PC-3 (cell line): Measurements from ENCODE around the gene CRB3. TPM values are rescaled to one million over a fixed set of nuclear protein-coding genes. Genes with fewer than 3 reads are reported as not detected.

ENCODE experiments used
- ATAC-seq: fragments of 200-7000 bp; cut with Tn5 transposase; 2 replicates; pipeline ENCODE4 v1.9.1; 2020; ENCODE audit warnings: mild to moderate bottlenecking, moderate library complexity
- BruUV-seq: library from RNA; stranded (reverse); fragments of 400-500 nt; replicated peaks from 2 replicates; lab custom pipeline; 2021; lab: Mats Ljungman, UMichigan
- CTCF ChIA-PET: fragments of 300-600 bp; sonication (Branson Sonifier 250); formaldehyde crosslinking; loops from one replicate; lab custom pipeline; 2022; ENCODE audit warnings: antibody characterized with exemption; lab: Charles Lee
- POLR2A ChIA-PET: fragments of 300-600 bp; sonication (Branson Sonifier 250); formaldehyde crosslinking; loops from one replicate; lab custom pipeline; 2022; ENCODE audit warnings: antibody characterized with exemption; ENCODE audit not compliant: unreplicated experiment; lab: Charles Lee
- DNase-seq: peaks from one replicate; pipeline ENCODE4 v3.0.0-alpha.2; 2015
- H2AFZ ChIP-seq: fragments of 300-600 bp; sonication (generic); 2 replicates; pipeline ENCODE4 v1.6.0; 2016; ENCODE audit warnings: antibody characterized with exemption, low read length
- H3F3A ChIP-seq: fragments of 300-600 bp; sonication (generic); one replicate; pipeline ENCODE4 v1.6.0; 2017; ENCODE audit warnings: antibody characterized with exemption, low read length, control low read depth, mild to moderate bottlenecking; ENCODE audit not compliant: unreplicated experiment
- H3K27ac ChIP-seq: fragments of 300-600 bp; sonication (generic); 2 replicates; pipeline ENCODE4 v1.5.1; 2016; ENCODE audit warnings: mild to moderate bottlenecking, low read length
- H3K27me3 ChIP-seq: fragments of 300-600 bp; sonication (generic); 2 replicates; pipeline ENCODE4 v1.6.1; 2016; ENCODE audit warnings: low read length, mixed read lengths
- H3K36me3 ChIP-seq: fragments of 300-600 bp; sonication (generic); 2 replicates; pipeline ENCODE4 v1.6.1; 2016; ENCODE audit warnings: low read depth, mixed run types, low read length, mixed read lengths
- H3K4me1 ChIP-seq: fragments of 300-600 bp; sonication (generic); 2 replicates; pipeline ENCODE4 v1.5.1; 2016; ENCODE audit warnings: low read length; ENCODE audit not compliant: insufficient read depth
- H3K4me2 ChIP-seq: fragments of 300-600 bp; sonication (generic); 2 replicates; pipeline ENCODE4 v1.6.0; 2016; ENCODE audit warnings: low read length
- H3K4me3 ChIP-seq: fragments of 300-600 bp; sonication (generic); 2 replicates; pipeline ENCODE4 v1.5.1; 2016; ENCODE audit warnings: mild to moderate bottlenecking, low read length, mixed read lengths
- H3K79me2 ChIP-seq: fragments of 300-600 bp; sonication (generic); 2 replicates; pipeline ENCODE4 v1.6.1; 2017; ENCODE audit warnings: low read length, mixed read lengths
- H3K9ac ChIP-seq: fragments of 300-600 bp; sonication (generic); 2 replicates; pipeline ENCODE4 v1.6.0; 2016; ENCODE audit warnings: mild to moderate bottlenecking, low read length
- H3K9me2 ChIP-seq: fragments of 300-600 bp; sonication (generic); replicated peaks from 2 replicates; pipeline ENCODE4 v1.6.1; 2016; ENCODE audit warnings: mixed run types, low read length, mixed read lengths
- H3K9me3 ChIP-seq: fragments of 300-600 bp; sonication (generic); 2 replicates; pipeline ENCODE4 v1.6.1; 2016; ENCODE audit warnings: low read length, mixed read lengths
- H4K20me1 ChIP-seq: fragments of 300-600 bp; sonication (generic); 2 replicates; pipeline ENCODE4 v1.6.1; 2016; ENCODE audit warnings: low read length, mixed read lengths
- CTCF ChIP-seq: fragments of 300-600 bp; sonication (generic); conservative IDR thresholded peaks from 2 replicates; pipeline ENCODE4 v1.5.1; 2017; ENCODE audit warnings: antibody characterized with exemption, low read depth, mild to moderate bottlenecking, low read length
- EZH2 ChIP-seq: fragments of 300-600 bp; sonication (generic); IDR thresholded peaks from one replicate; pipeline ENCODE4 v1.6.1; 2017; ENCODE audit warnings: antibody characterized with exemption, mild to moderate bottlenecking, low read length; ENCODE audit not compliant: unreplicated experiment
- EZH2phosphoT487 ChIP-seq: fragments of 300-600 bp; sonication (generic); IDR thresholded peaks from 2 replicates; pipeline ENCODE4 v1.6.1; 2018; ENCODE audit warnings: mild to moderate bottlenecking, antibody characterized with exemption, low read length, borderline replicate concordance
- intact Hi-C: fragments of 100-400 bp; cut with micrococcal nuclease; formaldehyde crosslinking; loops from 2 replicates; pipeline ENCODE4 v1.9.0; 2023
- total RNA-seq: library from RNA; depleted of rRNA; stranded (reverse); fragments of >200 nt; gene quantifications from 2 replicates; pipeline ENCODE4 v1.2.3, GENCODE V29; 2014

CRB3 gene
- total RNA-seq, 1 experiment from 2014 or later: 71.3 TPM

- Histone ChIP-seq H3K79me2 (no peaks in the 10 kb centered on the region), H3K27ac (no peak overlapping the region), H3F3A (no peaks in the 10 kb centered on the region), H3K9me3 (no peaks in the 10 kb centered on the region), H3K4me3 (no peak overlapping the region), H3K4me2 (peak overlapping the region; percentile 23; the same call in 1 of the 2 replicates), H3K9ac (no peak overlapping the region), H4K20me1 (no peaks in the 10 kb centered on the region), H3K9me2 (no peaks in the 10 kb centered on the region), H3K36me3 (no peaks in the 10 kb centered on the region), H3K27me3 (no peaks in the 10 kb centered on the region), H2AFZ (peak overlapping the region; percentile 60), H3K4me1 (peaks cover 5% of the 10 kb centered on the region; the same call in 1 of the 2 replicates)
- ChIA-PET CTCF (no interaction called here), POLR2A (no interaction called here)
- no TSS peak for BruUV-seq
- DNase-seq: peak; percentile 19
- TF ChIP-seq EZH2 (no peak), CTCF (no peak), EZH2phosphoT487 (no peak)
- no peak for ATAC-seq
- intact Hi-C loops: loop anchor here (5.0 kb wide), 1 partner anchor 302 kb away; no protein-coding TSS in a partner anchor
Observed at GRCh38 chr19:6429419-6430221, 34.5 kb upstream of the CRB3 start.

DNA sequence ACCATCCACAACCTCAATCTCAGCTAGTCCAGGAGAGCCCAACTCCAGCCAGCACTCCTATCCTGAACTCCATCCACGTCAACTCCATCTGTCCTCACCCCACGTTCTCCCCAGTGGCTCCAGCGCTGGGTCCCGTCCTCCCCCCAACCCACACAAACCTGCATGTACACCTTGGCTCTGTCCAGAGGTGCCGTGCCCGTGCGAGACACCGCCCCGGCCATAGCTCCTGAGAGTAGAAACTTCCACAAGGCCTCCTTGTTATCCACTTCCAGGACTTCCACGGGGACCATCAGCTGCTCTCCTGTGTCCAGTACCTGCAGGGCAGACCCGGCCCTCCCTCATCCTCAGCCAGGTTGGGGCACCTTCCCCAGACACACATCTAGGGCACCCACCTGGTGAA lies 32.2 kb upstream of the CRB3 start:
- TF ChIP-seq EZH2phosphoT487: no peak
- Histone ChIP-seq H3K27ac (no peak overlapping the region), H2AFZ (no peak overlapping the region), H4K20me1 (no peaks in the 10 kb centered on the region), H3K27me3 (no peaks in the 10 kb centered on the region), H3K79me2 (no peaks in the 10 kb centered on the region), H3K4me1 (no peaks in the 10 kb centered on the region), H3K9ac (no peak overlapping the region), H3K36me3 (no peaks in the 10 kb centered on the region), H3F3A (no peaks in the 10 kb centered on the region), H3K9me3 (no peaks in the 10 kb centered on the region), H3K4me3 (no peak overlapping the region), H3K4me2 (no peak overlapping the region), H3K9me2 (no peaks in the 10 kb centered on the region)
- ChIA-PET POLR2A (no interaction called here), CTCF (no interaction called here)
- intact Hi-C loops: no loop called here
- no peak for DNase-seq
- no peak for ATAC-seq
- BruUV-seq: no TSS peak

DNA sequence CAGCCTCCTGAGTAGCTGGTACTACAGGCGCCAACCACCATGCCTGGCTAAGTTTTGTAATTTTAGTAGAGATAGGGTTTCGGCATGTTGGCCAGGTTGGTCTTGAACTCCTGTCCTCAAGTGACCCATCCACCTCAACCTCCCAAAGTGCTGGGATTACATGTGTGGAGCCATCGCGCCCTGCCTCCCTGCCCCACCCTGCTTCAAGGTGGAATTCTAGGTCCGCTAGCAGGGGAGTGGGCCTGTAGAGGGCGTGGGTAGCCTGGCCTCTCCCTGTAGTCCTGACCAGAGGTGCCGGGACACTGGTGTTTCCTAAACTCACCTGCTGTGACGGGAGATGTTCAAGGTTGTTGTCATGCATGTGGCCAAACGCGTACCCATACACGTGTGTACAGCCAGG lies 30.9 kb upstream of the CRB3 start:
- DNase-seq (no peak), ATAC-seq (no peak)
- ChIA-PET CTCF (no interaction called here), POLR2A (no interaction called here)
- no peak overlapping the region for H3K27ac ChIP-seq
- H3F3A ChIP-seq: no peaks in the 10 kb centered on the region
- H3K4me3 ChIP-seq: no peak overlapping the region
- no peaks in the 10 kb centered on the region for H3K9me3 ChIP-seq
- no peak overlapping the region for H3K4me2 ChIP-seq
- no peaks in the 10 kb centered on the region for H3K4me1 ChIP-seq
- H2AFZ ChIP-seq: no peak overlapping the region
- H3K9ac ChIP-seq: no peak overlapping the region
- H3K9me2 ChIP-seq: no peaks in the 10 kb centered on the region
- intact Hi-C loops: no loop called here
- H3K79me2 ChIP-seq: no peaks in the 10 kb centered on the region
- no peaks in the 10 kb centered on the region for H4K20me1 ChIP-seq
- no peaks in the 10 kb centered on the region for H3K27me3 ChIP-seq
- no TSS peak for BruUV-seq
- H3K36me3 ChIP-seq: no peaks in the 10 kb centered on the region
- TF ChIP-seq EZH2: no peak
